EL (cell line): Measurements from ENCODE around the gene TRPM8.
A peak's percentile ranks its signal among the peaks of the same experiment; 100 is the strongest.

Experiments
- DNase-seq: peaks from one replicate; pipeline ENCODE4 v3.0.0-alpha.2; 2016

The TRPM8 gene

DNA sequence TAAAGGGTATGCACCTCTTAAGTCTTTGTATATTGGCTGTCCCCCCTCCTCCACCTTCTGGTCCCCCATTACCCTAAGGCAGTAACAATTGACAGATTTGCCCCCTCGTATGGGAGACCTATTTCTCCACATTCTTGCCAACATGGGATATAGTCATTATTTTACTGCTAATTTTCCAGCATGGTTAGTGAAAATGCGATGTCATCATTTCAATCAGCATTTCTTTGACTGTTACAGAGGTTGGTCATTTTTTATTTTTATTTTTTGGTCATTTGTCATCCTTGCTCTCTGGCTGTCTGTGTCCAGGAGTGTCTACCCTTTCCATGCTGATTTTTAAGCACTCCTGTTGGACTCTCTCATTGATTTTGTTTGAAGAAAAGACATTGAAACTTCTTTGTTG lies 88.0 kb downstream of the TRPM8 start:
- DNase-seq: no peak

DNA sequence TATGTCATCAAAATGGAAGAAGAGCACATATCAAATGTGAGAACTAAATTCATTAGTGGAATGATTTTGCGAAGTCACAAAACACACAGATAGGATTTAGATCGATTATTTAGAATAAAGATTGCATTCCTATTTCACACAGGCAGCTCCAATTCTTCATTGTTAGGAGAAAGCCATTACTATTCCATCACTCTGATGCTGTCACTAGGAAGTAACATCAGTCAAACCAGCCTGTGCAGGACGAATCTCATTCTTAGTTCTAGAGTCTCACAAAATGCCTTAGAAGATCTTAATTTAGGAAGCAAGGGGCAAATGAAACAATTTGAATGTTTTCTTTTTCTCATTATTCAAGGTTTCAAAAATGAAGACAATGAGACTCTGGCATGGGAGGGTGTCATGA lies 89.3 kb downstream of the TRPM8 start:
- DNase-seq: no peak

GRCh38 chr2:234014427-234014826 lies 97.3 kb downstream of the TRPM8 start:
- no peak for DNase-seq

DNA sequence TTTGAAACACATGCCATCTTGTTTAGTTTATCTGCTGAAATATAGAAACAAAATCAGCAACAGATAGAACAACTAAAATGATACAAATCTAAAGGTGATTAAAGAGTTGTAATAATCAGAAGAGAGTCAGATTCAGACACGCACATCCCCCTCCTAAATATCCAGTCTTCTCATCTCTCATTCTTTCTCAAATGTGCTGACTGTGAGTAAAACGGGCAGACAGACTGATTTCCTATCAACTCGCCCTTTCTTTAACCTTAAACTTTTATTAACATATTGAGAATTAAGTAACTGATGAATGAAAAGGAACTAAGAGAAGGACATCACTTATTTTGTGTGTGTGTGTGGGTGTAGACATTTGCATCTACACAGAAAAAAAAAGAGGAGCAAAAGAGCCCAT lies 98.7 kb downstream of the TRPM8 start:
- DNase-seq: no peak

- DNase-seq: no peak
These were observed 102.7 kb downstream of the TRPM8 start for GRCh38 chr2:234019896-234020295.

DNA sequence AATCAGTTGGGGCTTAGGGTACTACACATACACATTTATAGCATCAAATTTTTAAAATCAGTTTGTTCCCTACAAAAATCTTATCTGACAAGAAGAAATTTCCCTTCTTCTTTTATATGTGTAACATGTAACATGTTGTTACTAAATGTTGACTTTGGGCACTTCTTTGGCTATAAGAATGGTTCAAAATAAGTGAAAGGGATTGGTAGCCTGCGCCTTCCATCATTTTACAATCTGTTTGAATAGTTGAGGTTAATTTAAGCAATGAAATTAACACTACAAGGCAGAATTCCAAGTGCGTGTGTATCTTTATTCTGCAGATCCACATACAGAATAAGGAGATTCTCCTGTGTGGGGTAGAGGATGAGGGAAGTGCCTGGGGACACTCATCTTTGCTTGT lies 103.2 kb downstream of the TRPM8 start:
- DNase-seq: no peak

DNA sequence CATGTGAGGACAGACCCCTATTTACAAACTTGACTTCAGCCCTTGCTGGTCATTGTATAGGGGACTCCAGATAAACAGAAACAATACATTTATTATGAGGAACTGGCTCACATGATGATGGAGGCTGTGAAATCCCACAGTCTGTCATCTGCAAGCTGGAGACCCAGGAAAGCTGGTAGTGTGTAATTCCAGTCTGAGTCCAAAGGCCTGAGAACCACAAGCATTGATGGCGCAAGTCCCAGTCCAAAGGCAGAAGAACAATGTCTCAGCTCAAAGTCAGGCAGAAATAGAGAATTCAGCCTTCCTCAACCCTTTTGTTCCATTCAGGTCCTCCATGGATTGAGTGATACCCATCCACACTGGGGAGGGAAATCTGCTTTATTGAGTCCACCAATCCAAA lies 105.3 kb downstream of the TRPM8 start:
- no peak for DNase-seq

GRCh38 chr2:234024304-234024703 lies 107.1 kb downstream of the TRPM8 start:
- DNase-seq: no peak

- DNase-seq: no peak
These were observed 108.3 kb downstream of the TRPM8 start for GRCh38 chr2:234025466-234025865.

GRCh38 chr2:234025891-234026401 lies 108.8 kb downstream of the TRPM8 start:
- peak; percentile 37 for DNase-seq

- no peak for DNase-seq
These were observed 109.6 kb downstream of the TRPM8 start for GRCh38 chr2:234026693-234027254.

DNA sequence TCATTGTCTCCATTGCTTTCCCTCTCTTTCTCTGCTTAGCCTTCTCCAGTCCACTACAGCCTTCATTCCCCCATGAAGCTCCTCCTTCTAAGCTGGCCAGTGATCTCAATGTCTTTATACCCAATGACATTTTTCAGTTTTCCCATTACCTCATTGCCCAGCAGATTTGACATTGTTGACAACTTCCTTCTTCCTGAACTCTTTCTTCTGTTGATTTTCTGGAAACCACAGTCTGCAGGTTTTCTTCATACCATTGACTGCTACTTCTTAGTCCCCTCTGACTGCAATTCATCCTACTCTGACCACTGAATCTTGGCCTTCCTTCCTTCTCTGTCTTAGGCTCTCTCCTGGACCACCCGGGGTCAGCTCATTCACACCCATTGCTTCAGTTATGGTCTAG lies 110.5 kb downstream of the TRPM8 start:
- no peak for DNase-seq

DNA sequence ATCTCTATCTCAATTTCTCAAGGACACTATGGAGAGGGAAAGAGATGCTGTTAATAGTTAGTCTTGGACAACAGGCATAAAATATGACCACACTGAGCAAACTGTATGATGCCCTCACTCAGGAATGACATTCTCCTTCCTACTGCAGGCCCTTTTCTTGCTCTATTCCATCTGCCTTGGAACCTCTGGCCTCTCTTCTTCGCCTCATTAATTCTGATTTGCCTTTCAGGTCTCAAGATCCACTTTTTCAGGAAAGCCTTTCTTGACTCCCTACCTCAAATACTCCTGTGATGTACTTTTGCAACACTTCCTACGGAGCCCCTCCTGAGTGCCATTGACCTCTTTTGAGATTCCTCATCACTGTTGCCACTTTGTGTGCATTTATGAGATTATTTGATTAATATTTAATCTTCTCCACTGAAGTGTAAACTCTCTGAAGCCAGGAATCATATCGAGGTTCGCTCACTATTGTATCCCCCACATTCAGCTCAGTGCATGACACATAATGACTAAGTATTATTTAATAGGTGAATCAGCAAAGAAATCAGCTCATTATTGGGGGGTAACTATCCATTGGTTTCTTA lies 112.1 kb downstream of the TRPM8 start:
- no peak for DNase-seq

DNA sequence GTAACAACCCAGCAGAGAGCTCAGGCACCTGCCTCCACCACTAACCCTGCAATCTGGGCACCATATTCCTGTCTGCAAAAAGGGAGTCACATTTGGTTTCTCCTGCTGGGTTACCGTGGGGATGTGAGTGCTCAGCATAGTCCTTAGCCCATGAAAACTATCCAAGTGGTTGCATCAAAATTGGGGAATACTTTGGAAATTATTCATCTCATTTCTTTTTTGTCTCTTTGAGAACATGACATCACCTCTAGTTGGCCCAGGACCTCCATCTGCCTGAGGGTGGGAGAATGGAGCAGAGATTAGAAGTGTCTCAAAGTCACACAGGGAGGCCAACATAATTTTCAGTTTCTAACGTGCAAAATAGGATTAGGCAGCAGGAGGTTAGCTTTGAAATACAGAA lies 114.0 kb downstream of the TRPM8 start:
- peak; percentile 24 for DNase-seq

DNA sequence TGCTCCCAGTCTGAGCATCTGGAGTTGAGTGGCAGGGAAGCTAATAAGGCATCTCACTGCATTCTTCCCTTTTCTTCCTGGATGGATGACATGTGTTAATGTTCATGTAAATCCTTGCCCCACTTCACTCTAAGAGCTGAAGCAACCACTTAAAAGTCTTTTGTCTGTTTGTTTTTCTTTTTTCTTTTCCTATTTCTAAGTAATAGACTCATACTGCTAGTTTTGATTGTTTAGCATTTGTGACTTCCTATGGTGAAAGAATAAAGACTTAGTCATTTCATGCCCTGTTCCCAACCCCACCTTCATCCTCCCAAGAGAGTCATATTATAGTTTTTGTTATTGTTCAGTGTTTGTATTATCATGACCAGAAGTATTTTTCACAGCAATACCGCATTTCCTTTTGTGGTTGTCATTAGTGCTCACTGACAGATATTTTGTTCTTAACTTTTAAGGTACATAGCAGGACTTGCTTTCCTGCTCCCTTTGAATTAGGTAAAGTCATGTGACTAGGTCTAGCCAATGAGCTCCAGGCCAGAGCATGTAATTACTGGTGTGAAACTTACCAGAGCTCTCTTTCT lies 115.2 kb downstream of the TRPM8 start:
- DNase-seq: peak; percentile 57

DNA sequence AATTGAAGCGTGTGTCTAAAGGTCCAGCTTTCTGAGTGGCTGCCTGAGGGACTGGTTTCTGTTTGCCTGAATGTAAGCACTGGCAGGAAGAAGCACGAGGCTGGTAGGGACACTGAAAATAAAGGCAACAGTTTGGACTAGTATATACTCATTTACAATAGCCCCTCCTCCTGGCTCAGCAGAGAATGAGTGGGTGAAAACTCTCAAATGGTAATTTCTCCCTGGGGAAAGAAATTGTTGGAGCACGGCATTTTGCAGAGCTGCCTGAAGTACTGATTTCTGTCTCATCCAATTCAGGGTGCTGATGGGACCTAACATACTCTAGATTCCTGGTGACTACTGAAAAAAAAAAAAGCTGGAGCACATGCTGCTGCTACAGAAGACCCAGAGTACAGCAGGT lies 116.0 kb downstream of the TRPM8 start:
- DNase-seq: no peak

DNA sequence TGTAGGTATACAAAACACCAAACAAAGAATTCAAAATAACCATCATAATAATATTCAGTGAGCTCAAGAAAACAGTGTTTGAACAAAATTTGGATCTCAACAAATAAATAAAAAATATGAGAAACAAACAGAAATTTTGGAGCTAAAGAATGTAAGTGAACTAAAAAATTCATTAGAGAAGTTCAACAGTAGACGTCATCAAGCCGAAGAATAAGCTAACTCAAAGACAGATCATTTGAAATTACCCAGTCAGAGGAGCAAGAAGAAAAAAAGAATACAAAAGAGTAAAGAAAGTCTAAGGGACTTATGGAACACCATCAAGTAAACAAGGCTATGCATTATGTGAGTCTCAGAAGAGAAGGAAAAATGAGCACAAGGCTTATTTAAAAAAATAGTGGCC lies 116.7 kb downstream of the TRPM8 start:
- DNase-seq: no peak

DNA sequence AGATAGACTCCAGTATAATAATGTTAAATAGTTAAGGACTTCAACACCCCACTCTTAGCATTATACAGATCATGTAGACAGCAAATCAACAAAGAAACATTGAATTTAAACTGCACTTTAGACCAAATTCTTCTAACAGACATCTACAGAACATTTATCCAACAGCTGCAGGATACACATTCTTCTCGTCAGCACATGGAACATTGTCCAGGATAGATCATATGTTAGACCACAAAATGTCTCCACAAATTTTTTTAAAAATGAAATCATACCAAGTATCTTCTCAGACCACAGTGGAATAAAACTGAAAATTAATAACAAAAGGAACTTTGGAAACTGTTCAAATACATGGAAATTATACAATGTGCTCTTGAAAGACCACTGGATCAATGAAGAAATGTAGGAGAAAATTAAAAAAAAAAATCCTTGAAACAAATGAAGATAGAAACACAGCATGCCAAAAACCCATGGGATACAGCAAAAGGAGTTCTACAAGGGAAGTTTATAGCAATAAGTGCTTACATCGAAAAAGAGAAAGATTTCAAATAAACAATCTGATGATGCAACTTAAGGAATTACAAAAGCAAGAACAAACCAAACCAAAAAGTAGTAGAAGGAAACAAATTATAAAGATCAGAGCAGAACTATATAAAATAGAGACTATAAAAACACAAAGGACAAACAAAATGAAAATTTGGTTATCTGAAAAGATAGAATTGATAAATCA lies 121.1 kb downstream of the TRPM8 start:
- DNase-seq: no peak

- peak; percentile 82 for DNase-seq
These were observed 127.0 kb downstream of the TRPM8 start for GRCh38 chr2:234044157-234044556.

GRCh38 chr2:234046521-234046920 lies 129.3 kb downstream of the TRPM8 start:
- DNase-seq: no peak

GRCh38 chr2:234047361-234047760 lies 130.2 kb downstream of the TRPM8 start:
- no peak for DNase-seq

- DNase-seq: no peak
These were observed 130.9 kb downstream of the TRPM8 start for GRCh38 chr2:234048049-234048448.

DNA sequence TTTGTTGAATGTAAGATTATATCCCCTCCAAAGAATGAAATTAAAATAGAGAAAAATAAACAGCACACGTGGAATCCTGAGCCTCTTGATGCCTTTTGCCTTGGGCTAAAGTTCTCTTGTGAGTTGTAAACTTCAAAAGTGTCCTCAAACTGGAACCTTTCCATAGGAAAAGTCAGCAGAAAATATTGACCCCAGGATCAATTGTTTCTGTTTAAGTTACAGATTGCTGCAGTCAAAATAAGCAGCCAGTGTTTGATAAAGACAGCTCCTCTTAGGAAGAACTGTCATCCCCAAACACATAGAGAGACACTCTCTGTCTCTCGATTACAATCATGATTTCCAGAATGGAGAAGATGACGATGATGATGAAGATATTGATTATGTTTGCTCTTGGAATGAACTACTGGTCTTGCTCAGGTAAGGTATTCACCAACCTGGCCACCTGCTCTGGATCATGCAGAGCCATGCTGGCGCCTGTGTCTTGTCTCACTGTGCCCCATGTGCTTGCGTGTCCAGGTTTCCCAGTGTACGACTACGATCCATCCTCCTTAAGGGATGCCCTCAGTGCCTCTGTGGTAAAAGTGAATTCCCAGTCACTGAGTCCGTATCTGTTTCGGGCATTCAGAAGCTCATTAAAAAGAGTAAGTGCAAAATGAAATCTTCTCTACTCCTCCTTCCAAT lies 133.4 kb downstream of the TRPM8 start, which contains the start of gene SPP2:
TSS of gene SPP2 (plus strand) at position 248 of the 681 bp plus-strand sequence. CDS start at position 333, 85 bp downstream.
- DNase-seq: no peak
